ENCODE results near the gene PLXNA1. TPM values are rescaled to one million over a fixed set of nuclear protein-coding genes. Genes with fewer than 3 reads are reported as not detected.

Gene PLXNA1
- total and polyA plus RNA-seq, 4 donors = 0.92 to 8.3 (median 4.4) TPM

DNA sequence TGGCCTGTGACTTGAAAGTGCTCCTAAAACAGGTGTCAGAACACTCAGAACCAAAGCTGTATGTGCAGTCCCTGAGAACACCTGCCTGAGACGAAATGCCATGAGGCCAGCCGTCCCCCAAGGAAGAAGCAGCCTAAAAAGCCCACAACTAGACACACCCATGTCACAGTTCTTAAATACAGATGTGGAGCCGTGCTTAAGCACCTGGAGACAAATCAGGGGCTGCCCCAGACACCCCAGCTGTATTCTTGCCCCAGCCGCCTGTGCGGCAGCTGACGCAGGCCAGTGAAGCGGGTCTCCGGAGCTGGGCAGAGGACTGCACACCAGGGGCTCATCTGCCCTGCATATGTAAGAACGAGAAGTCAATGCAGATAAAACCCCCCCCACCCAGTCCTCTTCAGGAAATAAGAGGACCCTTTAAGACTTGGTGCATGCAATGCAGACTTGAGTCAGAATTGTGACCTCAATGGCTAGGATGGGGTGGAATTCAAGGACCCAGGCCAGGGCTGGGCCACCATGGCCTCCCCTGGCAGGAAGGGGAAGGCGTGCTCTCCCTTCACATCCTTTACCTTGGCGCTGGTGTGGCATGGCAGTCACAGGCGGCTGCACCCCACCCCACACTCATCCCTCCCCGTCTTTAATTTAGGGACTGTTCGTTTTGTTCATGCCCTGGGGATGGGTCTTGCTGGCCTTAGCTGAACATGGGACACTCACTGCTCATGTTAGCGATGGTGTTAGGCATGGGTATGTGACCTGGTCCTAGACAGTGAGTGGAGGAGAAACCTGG is 27.7 kb upstream of the PLXNA1 start:
- Histone ChIP-seq H3K36me3 (ENCODE audit: control insufficient read depth in 4 of 4, insufficient read depth in 3 of 4, low read depth in 1 of 4, low read length in 3 of 4) (no peaks in the 10 kb centered on the region), H3K9me3 (ENCODE audit: control insufficient read depth in 4 of 4, low read length in 3 of 4) (no peaks in the 10 kb centered on the region), H3K27ac (ENCODE audit: low read depth in 1 of 2, low read length in 2 of 2) (no peak overlapping the region), H3K4me1 (ENCODE audit: control insufficient read depth in 4 of 4, insufficient read depth in 4 of 4, low read length in 3 of 4) (no peaks in the 10 kb centered on the region), H3K27me3 (ENCODE audit: control insufficient read depth in 4 of 4, insufficient read depth in 4 of 4, low read length in 3 of 4) (no peaks in the 10 kb centered on the region), H3K4me3 (ENCODE audit: low read depth in 1 of 3, low read length in 3 of 3) (no peak overlapping the region), H3K9ac (ENCODE audit: low read depth in 1 of 2, low read length in 2 of 2) (no peak overlapping the region)
- DNase-seq (ENCODE audit: low spot score) = no peak
- TF ChIP-seq, protein P1, sequence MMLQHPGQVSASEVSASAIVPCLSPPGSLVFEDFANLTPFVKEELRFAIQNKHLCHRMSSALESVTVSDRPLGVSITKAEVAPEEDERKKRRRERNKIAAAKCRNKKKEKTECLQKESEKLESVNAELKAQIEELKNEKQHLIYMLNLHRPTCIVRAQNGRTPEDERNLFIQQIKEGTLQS (IDR thresholded peaks at IDR 0.05) = no peak
- no peak for TF ChIP-seq FOXA1 (IDR thresholded peaks at IDR 0.05)
- no peak for TF ChIP-seq RXRA (IDR thresholded peaks at IDR 0.05)
- TF ChIP-seq, protein P2, sequence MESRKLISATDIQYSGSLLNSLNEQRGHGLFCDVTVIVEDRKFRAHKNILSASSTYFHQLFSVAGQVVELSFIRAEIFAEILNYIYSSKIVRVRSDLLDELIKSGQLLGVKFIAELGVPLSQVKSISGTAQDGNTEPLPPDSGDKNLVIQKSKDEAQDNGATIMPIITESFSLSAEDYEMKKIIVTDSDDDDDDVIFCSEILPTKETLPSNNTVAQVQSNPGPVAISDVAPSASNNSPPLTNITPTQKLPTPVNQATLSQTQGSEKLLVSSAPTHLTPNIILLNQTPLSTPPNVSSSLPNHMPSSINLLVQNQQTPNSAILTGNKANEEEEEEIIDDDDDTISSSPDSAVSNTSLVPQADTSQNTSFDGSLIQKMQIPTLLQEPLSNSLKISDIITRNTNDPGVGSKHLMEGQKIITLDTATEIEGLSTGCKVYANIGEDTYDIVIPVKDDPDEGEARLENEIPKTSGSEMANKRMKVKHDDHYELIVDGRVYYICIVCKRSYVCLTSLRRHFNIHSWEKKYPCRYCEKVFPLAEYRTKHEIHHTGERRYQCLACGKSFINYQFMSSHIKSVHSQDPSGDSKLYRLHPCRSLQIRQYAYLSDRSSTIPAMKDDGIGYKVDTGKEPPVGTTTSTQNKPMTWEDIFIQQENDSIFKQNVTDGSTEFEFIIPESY (IDR thresholded peaks at IDR 0.05) = no peak
- 96% methylated on average over 15 of the region's 15 CpGs for WGBS

DNA sequence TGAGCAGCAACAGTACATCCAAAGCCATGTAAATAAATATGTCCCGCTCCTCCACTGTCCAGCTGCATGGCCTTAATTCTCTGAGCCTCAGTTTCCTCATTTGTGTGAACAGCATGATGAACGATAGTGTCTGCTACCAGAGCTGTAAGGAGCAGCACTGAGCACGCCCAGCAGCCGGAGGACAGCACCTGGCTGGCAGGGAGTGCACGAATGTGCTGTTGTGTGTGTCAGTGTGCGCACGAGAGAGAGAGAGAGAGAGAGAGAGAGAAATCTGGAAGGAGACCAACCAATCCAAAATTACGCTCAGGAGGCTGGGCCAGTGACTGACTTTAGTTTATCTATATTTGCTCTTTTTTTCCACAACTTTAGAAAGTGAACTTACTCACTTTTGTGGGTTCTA is 26.6 kb upstream of the PLXNA1 start:
- 75% methylated on average over 8 of the region's 8 CpGs for WGBS
- Histone ChIP-seq H3K9me3 (ENCODE audit: control insufficient read depth in 4 of 4, low read length in 3 of 4) (no peaks in the 10 kb centered on the region), H3K9ac (ENCODE audit: low read depth in 1 of 2, low read length in 2 of 2) (no peak overlapping the region), H3K4me3 (ENCODE audit: low read depth in 1 of 3, low read length in 3 of 3) (no peak overlapping the region), H3K36me3 (ENCODE audit: control insufficient read depth in 4 of 4, insufficient read depth in 3 of 4, low read depth in 1 of 4, low read length in 3 of 4) (no peaks in the 10 kb centered on the region), H3K4me1 (ENCODE audit: control insufficient read depth in 4 of 4, insufficient read depth in 4 of 4, low read length in 3 of 4) (no peaks in the 10 kb centered on the region), H3K27ac (ENCODE audit: low read depth in 1 of 2, low read length in 2 of 2) (no peak overlapping the region), H3K27me3 (ENCODE audit: control insufficient read depth in 4 of 4, insufficient read depth in 4 of 4, low read length in 3 of 4) (no peaks in the 10 kb centered on the region)
- DNase-seq (ENCODE audit: low spot score) = no peak
- TF ChIP-seq RXRA (IDR thresholded peaks at IDR 0.05) (no peak), TAF1 (conservative IDR thresholded peaks at IDR 0.05) (no peak), HNF4G (IDR thresholded peaks at IDR 0.05) (no peak), FOXA2 (IDR thresholded peaks at IDR 0.05) (no peak), NR2F2 (IDR thresholded peaks at IDR 0.05) (no peak), HNF4A (conservative IDR thresholded peaks at IDR 0.05) (no peak), RAD21 (IDR thresholded peaks at IDR 0.05) (no peak), SP1 (IDR thresholded peaks at IDR 0.05) (no peak), EGR1 (IDR thresholded peaks at IDR 0.05; ENCODE audit: low read depth in 2 of 2) (no peak), YY1 (IDR thresholded peaks at IDR 0.05) (no peak), GABPA (IDR thresholded peaks at IDR 0.05 in 1 of 2, conservative IDR thresholded peaks at IDR 0.05 in 1 of 2) (no peak), JUND (IDR thresholded peaks at IDR 0.05) (no peak), FOXA1 (IDR thresholded peaks at IDR 0.05) (no peak)
- TF ChIP-seq, protein P3, sequence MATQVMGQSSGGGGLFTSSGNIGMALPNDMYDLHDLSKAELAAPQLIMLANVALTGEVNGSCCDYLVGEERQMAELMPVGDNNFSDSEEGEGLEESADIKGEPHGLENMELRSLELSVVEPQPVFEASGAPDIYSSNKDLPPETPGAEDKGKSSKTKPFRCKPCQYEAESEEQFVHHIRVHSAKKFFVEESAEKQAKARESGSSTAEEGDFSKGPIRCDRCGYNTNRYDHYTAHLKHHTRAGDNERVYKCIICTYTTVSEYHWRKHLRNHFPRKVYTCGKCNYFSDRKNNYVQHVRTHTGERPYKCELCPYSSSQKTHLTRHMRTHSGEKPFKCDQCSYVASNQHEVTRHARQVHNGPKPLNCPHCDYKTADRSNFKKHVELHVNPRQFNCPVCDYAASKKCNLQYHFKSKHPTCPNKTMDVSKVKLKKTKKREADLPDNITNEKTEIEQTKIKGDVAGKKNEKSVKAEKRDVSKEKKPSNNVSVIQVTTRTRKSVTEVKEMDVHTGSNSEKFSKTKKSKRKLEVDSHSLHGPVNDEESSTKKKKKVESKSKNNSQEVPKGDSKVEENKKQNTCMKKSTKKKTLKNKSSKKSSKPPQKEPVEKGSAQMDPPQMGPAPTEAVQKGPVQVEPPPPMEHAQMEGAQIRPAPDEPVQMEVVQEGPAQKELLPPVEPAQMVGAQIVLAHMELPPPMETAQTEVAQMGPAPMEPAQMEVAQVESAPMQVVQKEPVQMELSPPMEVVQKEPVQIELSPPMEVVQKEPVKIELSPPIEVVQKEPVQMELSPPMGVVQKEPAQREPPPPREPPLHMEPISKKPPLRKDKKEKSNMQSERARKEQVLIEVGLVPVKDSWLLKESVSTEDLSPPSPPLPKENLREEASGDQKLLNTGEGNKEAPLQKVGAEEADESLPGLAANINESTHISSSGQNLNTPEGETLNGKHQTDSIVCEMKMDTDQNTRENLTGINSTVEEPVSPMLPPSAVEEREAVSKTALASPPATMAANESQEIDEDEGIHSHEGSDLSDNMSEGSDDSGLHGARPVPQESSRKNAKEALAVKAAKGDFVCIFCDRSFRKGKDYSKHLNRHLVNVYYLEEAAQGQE (IDR thresholded peaks at IDR 0.05) = no peak
- TF ChIP-seq, protein P4, sequence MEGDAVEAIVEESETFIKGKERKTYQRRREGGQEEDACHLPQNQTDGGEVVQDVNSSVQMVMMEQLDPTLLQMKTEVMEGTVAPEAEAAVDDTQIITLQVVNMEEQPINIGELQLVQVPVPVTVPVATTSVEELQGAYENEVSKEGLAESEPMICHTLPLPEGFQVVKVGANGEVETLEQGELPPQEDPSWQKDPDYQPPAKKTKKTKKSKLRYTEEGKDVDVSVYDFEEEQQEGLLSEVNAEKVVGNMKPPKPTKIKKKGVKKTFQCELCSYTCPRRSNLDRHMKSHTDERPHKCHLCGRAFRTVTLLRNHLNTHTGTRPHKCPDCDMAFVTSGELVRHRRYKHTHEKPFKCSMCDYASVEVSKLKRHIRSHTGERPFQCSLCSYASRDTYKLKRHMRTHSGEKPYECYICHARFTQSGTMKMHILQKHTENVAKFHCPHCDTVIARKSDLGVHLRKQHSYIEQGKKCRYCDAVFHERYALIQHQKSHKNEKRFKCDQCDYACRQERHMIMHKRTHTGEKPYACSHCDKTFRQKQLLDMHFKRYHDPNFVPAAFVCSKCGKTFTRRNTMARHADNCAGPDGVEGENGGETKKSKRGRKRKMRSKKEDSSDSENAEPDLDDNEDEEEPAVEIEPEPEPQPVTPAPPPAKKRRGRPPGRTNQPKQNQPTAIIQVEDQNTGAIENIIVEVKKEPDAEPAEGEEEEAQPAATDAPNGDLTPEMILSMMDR (IDR thresholded peaks at IDR 0.05; ENCODE audit: low read depth, low read length, missing input control) = no peak
- TF ChIP-seq, protein P5, sequence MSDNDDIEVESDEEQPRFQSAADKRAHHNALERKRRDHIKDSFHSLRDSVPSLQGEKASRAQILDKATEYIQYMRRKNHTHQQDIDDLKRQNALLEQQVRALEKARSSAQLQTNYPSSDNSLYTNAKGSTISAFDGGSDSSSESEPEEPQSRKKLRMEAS (IDR thresholded peaks at IDR 0.05) = no peak
- TF ChIP-seq, protein P1 (IDR thresholded peaks at IDR 0.05) = no peak
- TF ChIP-seq, protein P2 (IDR thresholded peaks at IDR 0.05) = no peak
